HL-60 (cell line): ENCODE data around the gene KRTAP4-12.

Source experiments
- CTCF ChIP-seq: IDR thresholded peaks from one replicate; pipeline ENCODE4 v1.5.1; 2011; ENCODE audit warnings: low read length, control low read depth, inconsistent platforms; ENCODE audit not compliant: insufficient read depth
- GABPA ChIP-seq: IDR thresholded peaks from 2 replicates; pipeline ENCODE4 v1.6.1; 2012; ENCODE audit warnings: low read depth
- POLR2AphosphoS5 ChIP-seq: IDR thresholded peaks from 2 replicates; pipeline ENCODE4 v1.6.1; 2012; ENCODE audit warnings: low read depth
- REST ChIP-seq: IDR thresholded peaks from 2 replicates; pipeline ENCODE4 v1.6.1; 2012; ENCODE audit warnings: low read depth; ENCODE audit not compliant: insufficient replicate concordance

- TF ChIP-seq CTCF (no peak), POLR2AphosphoS5 (no peak), GABPA (no peak), REST (no peak)
These were observed 20.9 kb upstream of the KRTAP4-12 start for GRCh38 chr17:41144846-41145245.
